HepG2 (cell line): ENCODE data around the gene POLRMT. TPM values are rescaled to one million over a fixed set of nuclear protein-coding genes. Genes with fewer than 3 reads are reported as not detected.
"Not testable (repeated sequence)": the region's sequence is repeated elsewhere in the genome, so short reads cannot be mapped to it uniquely, and the experiment has no call there.

Experiments used
- ATAC-seq: fragments of 200-7000 bp; cut with Tn5 transposase; 3 replicates; pipeline ENCODE4 v1.9.1; 2020; ENCODE audit warnings: mild to moderate bottlenecking, moderate library complexity
- BruUV-seq: library from RNA; stranded (reverse); fragments of 400-500 nt; replicated peaks from 2 replicates; lab custom pipeline; 2021; lab: Mats Ljungman, UMichigan
- CTCF ChIA-PET: fragments of 300-600 bp; formaldehyde crosslinking; extraction: SDS; loops from one replicate; lab custom pipeline; 2021; ENCODE audit warnings: low total read pairs, inconsistent platforms, low intra/inter-chr PET ratio; lab: Yijun Ruan, JAX
- POLR2A ChIA-PET: fragments of 350-600 bp; sonication (Branson Sonifier 250); formaldehyde crosslinking; loops from one replicate; lab custom pipeline; 2020; ENCODE audit warnings: antibody characterized with exemption, inconsistent platforms; lab: Yijun Ruan, JAX
- DNase-seq: peaks from one replicate; pipeline ENCODE4 v3.0.0-alpha.2; 2015; ENCODE audit warnings: low spot score
- FAIRE-seq: peaks from 3 replicates; lab custom pipeline; 2011; peaks lifted over from hg19 to GRCh38; lab: Jason Lieb, UNC
- H2AFZ ChIP-seq: one replicate; pipeline ENCODE4 v1.6.1; 2011; ENCODE audit warnings: low read length, inconsistent platforms
- H3K27ac ChIP-seq: fragments of 300-600 bp; 3 replicates; pipeline ENCODE4 v1.8.0; 2011; ENCODE audit warnings: mixed run types, mild to moderate bottlenecking, mixed read lengths, low read length, inconsistent platforms; ENCODE audit not compliant: insufficient read depth; ENCODE audit errors: extremely low read length
- H3K27me3 ChIP-seq, 2 experiments: fragments of 200-600 bp in 1 of 2; 2 replicates in 1 of 2; 3 replicates in 1 of 2; pipeline versions ENCODE4 v1.6.0 to v1.8.0; 2011; ENCODE audit warnings: low read length in 2 of 2, mild to moderate bottlenecking in 2 of 2, moderate library complexity in 2 of 2, inconsistent platforms in 1 of 2; ENCODE audit not compliant: insufficient read depth in 2 of 2, control insufficient read depth in 1 of 2
- H3K36me3 ChIP-seq, 2 experiments: fragments of 200-600 bp in 1 of 2; replicated peaks in 1 of 2; 2 replicates in 1 of 2; 3 replicates in 1 of 2; pipeline versions ENCODE4 v1.5.1 to v1.8.0; 2011; ENCODE audit warnings: low read length in 2 of 2, inconsistent platforms in 1 of 2; ENCODE audit not compliant: insufficient read depth in 2 of 2, control insufficient read depth in 1 of 2
- H3K4me1 ChIP-seq: 2 replicates; pipeline ENCODE4 v1.5.1; 2012; ENCODE audit warnings: low read length, inconsistent platforms; ENCODE audit not compliant: insufficient read depth
- H3K4me2 ChIP-seq: 2 replicates; pipeline ENCODE4 v1.6.0; 2011; ENCODE audit warnings: low read depth, low read length, inconsistent platforms
- H3K4me3 ChIP-seq, 3 experiments: fragments of 200-600 bp in 1 of 3; sonication (generic), shearing (Covaris generic) in 1 of 3; replicated peaks in 1 of 3; 2 replicates each; pipeline ENCODE4 v1.5.1; 2011 to 2016; ENCODE audit warnings: low read length in 3 of 3, inconsistent platforms in 2 of 3, low read depth in 2 of 3, mild to moderate bottlenecking in 2 of 3, control low read depth in 1 of 3, mixed read lengths in 1 of 3; ENCODE audit not compliant: insufficient read depth in 1 of 3
- H3K79me2 ChIP-seq: one replicate; pipeline ENCODE4 v1.6.1; 2011; ENCODE audit warnings: low read length, inconsistent platforms; ENCODE audit not compliant: insufficient read depth
- H3K9ac ChIP-seq: 2 replicates; pipeline ENCODE4 v1.6.0; 2011; ENCODE audit warnings: mild to moderate bottlenecking, low read depth, low read length, inconsistent platforms; ENCODE audit not compliant: insufficient read depth
- H3K9me3 ChIP-seq: 2 replicates; pipeline ENCODE4 v1.5.1; 2012; ENCODE audit warnings: mild to moderate bottlenecking, low read length
- H4K20me1 ChIP-seq: 2 replicates; pipeline ENCODE4 v1.6.0; 2011; ENCODE audit warnings: inconsistent platforms, mild to moderate bottlenecking, low read length, moderate library complexity; ENCODE audit not compliant: insufficient read depth
- EP300 ChIP-seq, 3 experiments: sonication (generic) in 1 of 3; formaldehyde crosslinking in 1 of 3; IDR thresholded peaks; 2 replicates each; pipeline versions ENCODE4 v1.5.1 to v1.6.1; 2011 to 2020; ENCODE audit warnings: low read depth in 2 of 3, low read length in 2 of 3, borderline replicate concordance in 1 of 3, improper control_type of control experiment in 1 of 3, mild to moderate bottlenecking in 1 of 3, missing genetic modification reagents in 1 of 3, moderate library complexity in 1 of 3
- FOXP4 ChIP-seq: sonication (generic); formaldehyde crosslinking; IDR thresholded peaks from 2 replicates; pipeline ENCODE4 v1.4.0; 2020; ENCODE audit warnings: missing genetic modification reagents
- GATA4 ChIP-seq: sonication (generic); IDR thresholded peaks from 2 replicates; pipeline ENCODE4 v1.6.1; 2016; ENCODE audit warnings: antibody characterized with exemption, low read depth, borderline replicate concordance
- GATAD2A ChIP-seq: IDR thresholded peaks from 2 replicates; pipeline ENCODE4 v1.6.1; 2016
- GFI1 ChIP-seq: sonication (generic); formaldehyde crosslinking; IDR thresholded peaks from 2 replicates; pipeline ENCODE4 v1.5.0; 2020; ENCODE audit warnings: missing genetic modification reagents, mild to moderate bottlenecking, borderline replicate concordance
- HDAC1 ChIP-seq: sonication (generic); formaldehyde crosslinking; IDR thresholded peaks from 2 replicates; pipeline ENCODE4 v1.5.1; 2020; ENCODE audit warnings: mild to moderate bottlenecking, missing genetic modification reagents
- IRF2 ChIP-seq: IDR thresholded peaks from 2 replicates; pipeline ENCODE4 v1.6.1; 2018; ENCODE audit warnings: missing genetic modification reagents, missing compliant biosample characterization
- LCORL ChIP-seq, 2 experiments: fragments of 450-650 bp in 1 of 2; sonication (generic) in 1 of 2; formaldehyde crosslinking in 1 of 2; IDR thresholded peaks; 2 replicates each; pipeline versions ENCODE4 v1.5.0 to v1.6.1; 2017 to 2020; ENCODE audit warnings: antibody characterized with exemption in 1 of 2, missing genetic modification reagents in 1 of 2
- RXRB ChIP-seq: IDR thresholded peaks from 2 replicates; pipeline ENCODE4 v1.6.1; 2016; ENCODE audit warnings: borderline replicate concordance, missing genetic modification reagents, missing compliant biosample characterization
- SOX6 ChIP-seq, 2 experiments: fragments of 450-650 bp in 1 of 2; sonication (generic) in 1 of 2; formaldehyde crosslinking in 1 of 2; IDR thresholded peaks; 2 replicates each; pipeline versions ENCODE4 v1.4.0 to v1.6.1; 2017 to 2020; ENCODE audit warnings: antibody characterized with exemption in 1 of 2, mild to moderate bottlenecking in 1 of 2, missing genetic modification reagents in 1 of 2
- TBX2 ChIP-seq: sonication (generic); formaldehyde crosslinking; IDR thresholded peaks from 2 replicates; pipeline ENCODE4 v1.5.0; 2020; ENCODE audit warnings: missing genetic modification reagents, mild to moderate bottlenecking, borderline replicate concordance
- TFAP4 ChIP-seq: sonication (generic); IDR thresholded peaks from 2 replicates; pipeline ENCODE4 v1.6.1; 2016; ENCODE audit warnings: low read depth, borderline replicate concordance
- THAP11 ChIP-seq: IDR thresholded peaks from 2 replicates; pipeline ENCODE4 v1.6.1; 2016; ENCODE audit warnings: missing biosample characterization, missing genetic modification reagents
- ZNF33A ChIP-seq: sonication (generic); formaldehyde crosslinking; IDR thresholded peaks from 2 replicates; pipeline ENCODE4 v1.5.1; 2020; ENCODE audit warnings: missing genetic modification reagents, mild to moderate bottlenecking, moderate library complexity, borderline replicate concordance
- WGBS: methylation state at CpG from one replicate; pipeline ENCODE4 v1.1.6; 2017; ENCODE audit warnings: low lambda C conversion rate; 5-methylcytosine and 5-hydroxymethylcytosine counted together
- in situ Hi-C: cut with HindIII; loops from 2 replicates; pipeline ENCODE4 v1.10.0; 2017; ENCODE audit warnings: low pct_unique_long_range_greater_than_20kb; ENCODE audit not compliant: extremely low pct_ligation_motif_present
- intact Hi-C: fragments of 100-400 bp; cut with micrococcal nuclease; formaldehyde crosslinking; loops from one replicate; pipeline ENCODE4 v1.10.0; 2022; ENCODE audit not compliant: unreplicated experiment
- polyA plus RNA-seq, 8 experiments: library from polyadenylated mRNA; depleted of rRNA in 3 of 8; stranded (reverse) in 7 of 8; unstranded in 1 of 8; fragments of >200 nt; fragmentation: Illumina TruSeq in 4 of 8; extraction: Trizol in 4 of 8; gene quantifications; 2 replicates each; pipeline versions ENCODE4 v1.2.1 to v1.2.3, GENCODE V29; 2011 to 2016; ENCODE audit warnings: low read depth in 4 of 8, missing spikeins in 1 of 8, mixed read lengths in 1 of 8; ENCODE audit not compliant: insufficient read depth in 1 of 8
- total RNA-seq, 5 experiments: library from RNA; depleted of rRNA; stranded (reverse); fragments of >200 nt; fragmentation: Illumina TruSeq; extraction: Trizol; gene quantifications; 2 replicates each; pipeline ENCODE4 v1.2.3, GENCODE V29; 2016; ENCODE audit warnings: low read depth in 1 of 5
- TF ChIP-seq, protein P1 (sequence below): sonication (generic); formaldehyde crosslinking; IDR thresholded peaks from 2 replicates; pipeline ENCODE4 v1.4.0; 2020; ENCODE audit warnings: missing genetic modification reagents

POLRMT gene
- total and polyA plus RNA-seq, 2 of the 13 experiments (the other 11 are each of a cell fraction or from before 2014, with no cell fraction given): 78.0 to 101 TPM

- TF ChIP-seq, protein P1, sequence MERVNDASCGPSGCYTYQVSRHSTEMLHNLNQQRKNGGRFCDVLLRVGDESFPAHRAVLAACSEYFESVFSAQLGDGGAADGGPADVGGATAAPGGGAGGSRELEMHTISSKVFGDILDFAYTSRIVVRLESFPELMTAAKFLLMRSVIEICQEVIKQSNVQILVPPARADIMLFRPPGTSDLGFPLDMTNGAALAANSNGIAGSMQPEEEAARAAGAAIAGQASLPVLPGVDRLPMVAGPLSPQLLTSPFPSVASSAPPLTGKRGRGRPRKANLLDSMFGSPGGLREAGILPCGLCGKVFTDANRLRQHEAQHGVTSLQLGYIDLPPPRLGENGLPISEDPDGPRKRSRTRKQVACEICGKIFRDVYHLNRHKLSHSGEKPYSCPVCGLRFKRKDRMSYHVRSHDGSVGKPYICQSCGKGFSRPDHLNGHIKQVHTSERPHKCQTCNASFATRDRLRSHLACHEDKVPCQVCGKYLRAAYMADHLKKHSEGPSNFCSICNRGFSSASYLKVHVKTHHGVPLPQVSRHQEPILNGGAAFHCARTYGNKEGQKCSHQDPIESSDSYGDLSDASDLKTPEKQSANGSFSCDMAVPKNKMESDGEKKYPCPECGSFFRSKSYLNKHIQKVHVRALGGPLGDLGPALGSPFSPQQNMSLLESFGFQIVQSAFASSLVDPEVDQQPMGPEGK (CRISPR knock-in tag): peak; percentile 36; the same call in 1 of the 2 replicates
- TF ChIP-seq SOX6 (IDR thresholded peaks at IDR 0.05) (no peak), SOX6 (CRISPR knock-in tag; IDR thresholded peaks at IDR 0.05) (no peak)
Measured at GRCh38 chr19:670609-671075, 37.3 kb upstream of the POLRMT start (continued).

DNA sequence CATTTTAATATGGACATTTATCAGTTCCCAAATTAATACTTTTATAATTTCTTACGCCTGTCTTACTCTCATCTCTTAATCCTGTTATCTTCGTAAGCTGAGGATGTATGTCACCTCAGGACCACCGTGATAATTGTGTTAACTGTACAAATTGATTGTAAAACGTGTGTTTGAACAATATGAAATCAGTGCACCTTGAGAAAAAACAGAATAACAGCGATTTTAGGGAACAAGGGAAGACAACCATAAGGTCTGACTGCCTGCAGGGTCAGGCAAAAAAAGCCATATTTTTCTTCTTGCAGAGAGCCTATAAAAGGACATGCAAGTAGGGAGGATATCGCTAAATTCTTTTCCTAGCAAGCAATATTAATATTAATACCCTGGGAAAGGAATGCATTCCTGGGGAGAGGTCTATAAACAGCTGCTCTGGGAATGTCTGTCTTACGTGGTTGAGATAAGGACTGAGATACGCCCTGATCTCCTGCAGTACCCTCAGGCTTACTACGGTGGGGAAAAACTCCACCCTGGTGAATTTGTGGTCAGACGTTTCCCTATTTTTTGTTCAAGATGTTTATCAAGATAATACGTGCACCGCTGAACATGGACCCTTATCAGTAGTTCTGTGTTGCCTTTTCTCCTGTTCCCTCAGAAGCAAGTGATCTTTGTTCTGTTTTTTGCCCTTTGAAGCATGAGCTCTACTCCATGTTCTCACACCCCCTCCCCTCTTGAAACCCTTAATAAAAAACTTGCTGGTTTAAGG is 35.5 kb upstream of the POLRMT start:
- WGBS: 20% methylated on average over 12 of the region's 12 CpGs
- FAIRE-seq (peak; percentile 58), DNase-seq (peak; percentile 84)
- Histone ChIP-seq H3K4me1 (peaks cover 75% of the 10 kb centered on the region), H3K4me3 (peak overlapping the region in 1 of 3 experiments; percentile 18; a peak in 1 of 6 replicates), H3K27ac (peak overlapping the region; percentile 31), H3K4me2 (peak overlapping the region; percentile 56)
- H3K9me3 ChIP-seq; H3K36me3 ChIP-seq; CTCF ChIA-PET; H3K27me3 ChIP-seq; ATAC-seq; H3K79me2 ChIP-seq; H3K9ac ChIP-seq; H4K20me1 ChIP-seq; BruUV-seq; H2AFZ ChIP-seq; TF ChIP-seq EP300 (CRISPR knock-in tag; IDR thresholded peaks at IDR 0.05; ENCODE audit: borderline replicate concordance); LCORL (IDR thresholded peaks at IDR 0.05): not testable (repeated sequence)
- in situ Hi-C loops: loop anchor here (5.0 kb wide), 1 partner anchor 63 kb away; no protein-coding TSS in a partner anchor
- intact Hi-C loops: loop anchor here (10.0 kb wide), 2 partner anchors 84 to 256 kb away; partner anchors contain the start of genes ARID3A and HCN2
- POLR2A ChIA-PET: interaction anchor here (0.7 to 2.8 kb wide), 6 partner anchors 9 to 84 kb away, joined by 3 to 13 read pairs (median 7); no protein-coding TSS in a partner anchor
- TF ChIP-seq THAP11 (CRISPR knock-in tag) (peak; percentile 57), TFAP4 (peak; percentile 14; the same call in 1 of the 2 replicates), GATAD2A (peak; percentile 71; the same call in 1 of the 2 replicates), EP300 (IDR thresholded peaks at IDR 0.05; ENCODE audit: low read depth in 2 of 2, low read length in 2 of 2) (peak in 1 of 2 experiments; percentile 55; a peak in 2 of 4 replicates), ZNF33A (CRISPR knock-in tag) (peak; percentile 99), RXRB (CRISPR knock-in tag) (peak; percentile 56; the same call in 1 of the 2 replicates), HDAC1 (CRISPR knock-in tag) (peak; percentile 46; the same call in 1 of the 2 replicates), LCORL (CRISPR knock-in tag; IDR thresholded peaks at IDR 0.05) (peak; percentile 72), GFI1 (CRISPR knock-in tag) (peak; percentile 40; the same call in 1 of the 2 replicates), IRF2 (CRISPR knock-in tag) (peak; percentile 30; the same call in 1 of the 2 replicates), FOXP4 (CRISPR knock-in tag) (peak; percentile 54; the same call in 1 of the 2 replicates), TBX2 (CRISPR knock-in tag) (peak; percentile 27; the same call in 1 of the 2 replicates), GATA4 (peak; percentile 85; the same call in 1 of the 2 replicates)
